Astrocyte (in vitro differentiated cells and primary cell): ENCODE measurements around the gene KLK3. TPM values are rescaled to one million over a fixed set of nuclear protein-coding genes. Genes with fewer than 3 reads are reported as not detected.

Experiments
- DNase-seq: peaks from one replicate; pipeline ENCODE4 v3.0.0-alpha.2; 2010; ENCODE audit warnings: low read depth
- FAIRE-seq: peaks from 2 replicates; lab custom pipeline; 2011; peaks lifted over from hg19 to GRCh38; lab: Jason Lieb, UNC
- H2AFZ ChIP-seq: 2 replicates; pipeline ENCODE4 v1.6.0; 2012; ENCODE audit warnings: low read depth, low read length, inconsistent platforms
- H3K27ac ChIP-seq: 2 replicates; pipeline ENCODE4 v1.5.1; 2011; ENCODE audit warnings: low read depth, low read length, inconsistent platforms
- H3K27me3 ChIP-seq: 2 replicates; pipeline ENCODE4 v1.6.0; 2011; ENCODE audit warnings: low read length, inconsistent platforms; ENCODE audit not compliant: insufficient read depth
- H3K36me3 ChIP-seq: 2 replicates; pipeline ENCODE4 v1.5.1; 2011; ENCODE audit warnings: low read length, inconsistent platforms; ENCODE audit not compliant: insufficient read depth
- H3K4me1 ChIP-seq: 2 replicates; pipeline ENCODE4 v1.5.1; 2011; ENCODE audit warnings: low read length, inconsistent platforms; ENCODE audit not compliant: insufficient read depth
- H3K4me2 ChIP-seq: 2 replicates; pipeline ENCODE4 v1.6.0; 2012; ENCODE audit warnings: low read length, inconsistent platforms
- H3K4me3 ChIP-seq: 2 replicates; pipeline ENCODE4 v1.5.1; 2011; ENCODE audit warnings: low read depth, mild to moderate bottlenecking, low read length, inconsistent platforms; ENCODE audit not compliant: insufficient read depth
- H3K79me2 ChIP-seq: 2 replicates; pipeline ENCODE4 v1.6.0; 2012; ENCODE audit warnings: mild to moderate bottlenecking, low read length, inconsistent platforms; ENCODE audit not compliant: insufficient read depth
- H3K9ac ChIP-seq: 2 replicates; pipeline ENCODE4 v1.6.0; 2012; ENCODE audit warnings: mild to moderate bottlenecking, low read length, inconsistent platforms
- H3K9me3 ChIP-seq: 2 replicates; pipeline ENCODE4 v1.5.1; 2012; ENCODE audit warnings: low read depth, mild to moderate bottlenecking, low read length, inconsistent platforms; ENCODE audit not compliant: insufficient read depth
- H4K20me1 ChIP-seq: 2 replicates; pipeline ENCODE4 v1.6.0; 2012; ENCODE audit warnings: low read length, inconsistent platforms; ENCODE audit not compliant: insufficient read depth
- H3K27ac Mint-ChIP-seq: one replicate; pipeline ENCODE4 v1.8.0; 2021; ENCODE audit warnings: mild to moderate bottlenecking, mixed read lengths; ENCODE audit not compliant: unreplicated experiment
- H3K27me3 Mint-ChIP-seq: one replicate; pipeline ENCODE4 v1.8.0; 2021; ENCODE audit warnings: low read depth, mixed read lengths; ENCODE audit not compliant: unreplicated experiment
- H3K36me3 Mint-ChIP-seq: one replicate; pipeline ENCODE4 v1.8.0; 2021; ENCODE audit warnings: low read depth, mixed read lengths; ENCODE audit not compliant: unreplicated experiment
- H3K4me1 Mint-ChIP-seq: one replicate; pipeline ENCODE4 v1.8.0; 2021; ENCODE audit warnings: low read depth, mixed read lengths; ENCODE audit not compliant: unreplicated experiment
- H3K4me3 Mint-ChIP-seq: one replicate; pipeline ENCODE4 v1.8.0; 2021; ENCODE audit warnings: mild to moderate bottlenecking, moderate library complexity, mixed read lengths; ENCODE audit not compliant: unreplicated experiment
- H3K9me3 Mint-ChIP-seq: one replicate; pipeline ENCODE4 v1.8.0; 2021; ENCODE audit warnings: mild to moderate bottlenecking, mixed read lengths; ENCODE audit not compliant: unreplicated experiment
- EZH2 ChIP-seq: IDR thresholded peaks from 2 replicates; pipeline ENCODE4 v1.6.1; 2012; ENCODE audit warnings: mild to moderate bottlenecking, low read length, inconsistent platforms; ENCODE audit not compliant: insufficient read depth
- total RNA-seq: library from RNA; stranded (reverse); gene quantifications from 2 replicates; pipeline ENCODE4 v1.2.1, GENCODE V29; 2021
- TF ChIP-seq, protein P1 (sequence below): IDR thresholded peaks from 2 replicates; pipeline ENCODE4 v1.5.1; 2011; ENCODE audit warnings: low read depth, mild to moderate bottlenecking, inconsistent platforms, low read length, moderate library complexity; ENCODE audit not compliant: insufficient read depth

Gene KLK3
- total RNA-seq, 1 donor from 2014 or later, result not detected

DNA sequence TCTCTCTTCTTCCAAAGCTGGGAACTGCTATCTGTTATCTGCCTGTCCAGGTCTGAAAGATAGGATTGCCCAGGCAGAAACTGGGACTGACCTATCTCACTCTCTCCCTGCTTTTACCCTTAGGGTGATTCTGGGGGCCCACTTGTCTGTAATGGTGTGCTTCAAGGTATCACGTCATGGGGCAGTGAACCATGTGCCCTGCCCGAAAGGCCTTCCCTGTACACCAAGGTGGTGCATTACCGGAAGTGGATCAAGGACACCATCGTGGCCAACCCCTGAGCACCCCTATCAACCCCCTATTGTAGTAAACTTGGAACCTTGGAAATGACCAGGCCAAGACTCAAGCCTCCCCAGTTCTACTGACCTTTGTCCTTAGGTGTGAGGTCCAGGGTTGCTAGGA is 5.1 kb downstream of the KLK3 start:
- H3K79me2 ChIP-seq, result no peaks in the 10 kb centered on the region
- no peaks in the 10 kb centered on the region for H3K36me3 ChIP-seq
- Mint-ChIP-seq H3K36me3 (no peaks in the 10 kb centered on the region), H3K9me3 (peaks cover 2% of the 10 kb centered on the region), H3K4me1 (no peaks in the 10 kb centered on the region), H3K27me3 (peaks cover 3% of the 10 kb centered on the region), H3K27ac (no peak overlapping the region), H3K4me3 (no peak overlapping the region)
- H3K27ac ChIP-seq, result no peak overlapping the region
- FAIRE-seq, result no peak
- H4K20me1 ChIP-seq, result no peaks in the 10 kb centered on the region
- no peak overlapping the region for H3K9ac ChIP-seq
- H3K4me2 ChIP-seq, result no peak overlapping the region
- H3K4me1 ChIP-seq, result no peaks in the 10 kb centered on the region
- no peak for DNase-seq
- no peaks in the 10 kb centered on the region for H3K27me3 ChIP-seq
- H2AFZ ChIP-seq, result no peak overlapping the region
- no peak overlapping the region for H3K4me3 ChIP-seq
- no peaks in the 10 kb centered on the region for H3K9me3 ChIP-seq
- TF ChIP-seq EZH2, result no peak
- TF ChIP-seq, protein P1, sequence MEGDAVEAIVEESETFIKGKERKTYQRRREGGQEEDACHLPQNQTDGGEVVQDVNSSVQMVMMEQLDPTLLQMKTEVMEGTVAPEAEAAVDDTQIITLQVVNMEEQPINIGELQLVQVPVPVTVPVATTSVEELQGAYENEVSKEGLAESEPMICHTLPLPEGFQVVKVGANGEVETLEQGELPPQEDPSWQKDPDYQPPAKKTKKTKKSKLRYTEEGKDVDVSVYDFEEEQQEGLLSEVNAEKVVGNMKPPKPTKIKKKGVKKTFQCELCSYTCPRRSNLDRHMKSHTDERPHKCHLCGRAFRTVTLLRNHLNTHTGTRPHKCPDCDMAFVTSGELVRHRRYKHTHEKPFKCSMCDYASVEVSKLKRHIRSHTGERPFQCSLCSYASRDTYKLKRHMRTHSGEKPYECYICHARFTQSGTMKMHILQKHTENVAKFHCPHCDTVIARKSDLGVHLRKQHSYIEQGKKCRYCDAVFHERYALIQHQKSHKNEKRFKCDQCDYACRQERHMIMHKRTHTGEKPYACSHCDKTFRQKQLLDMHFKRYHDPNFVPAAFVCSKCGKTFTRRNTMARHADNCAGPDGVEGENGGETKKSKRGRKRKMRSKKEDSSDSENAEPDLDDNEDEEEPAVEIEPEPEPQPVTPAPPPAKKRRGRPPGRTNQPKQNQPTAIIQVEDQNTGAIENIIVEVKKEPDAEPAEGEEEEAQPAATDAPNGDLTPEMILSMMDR, result no peak

DNA sequence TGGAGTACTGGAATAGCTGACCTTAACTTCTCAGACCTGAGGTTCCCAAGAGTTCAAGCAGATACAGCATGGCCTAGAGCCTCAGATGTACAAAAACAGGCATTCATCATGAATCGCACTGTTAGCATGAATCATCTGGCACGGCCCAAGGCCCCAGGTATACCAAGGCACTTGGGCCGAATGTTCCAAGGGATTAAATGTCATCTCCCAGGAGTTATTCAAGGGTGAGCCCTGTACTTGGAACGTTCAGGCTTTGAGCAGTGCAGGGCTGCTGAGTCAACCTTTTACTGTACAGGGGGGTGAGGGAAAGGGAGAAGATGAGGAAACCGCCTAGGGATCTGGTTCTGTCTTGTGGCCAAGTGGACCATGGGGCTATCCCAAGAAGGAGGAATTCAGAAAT is 6.3 kb downstream of the KLK3 start:
- H3K27ac Mint-ChIP-seq, result no peak overlapping the region
- DNase-seq (no peak), FAIRE-seq (no peak)
- no peaks in the 10 kb centered on the region for H3K9me3 ChIP-seq
- H3K79me2 ChIP-seq, result no peaks in the 10 kb centered on the region
- no peaks in the 10 kb centered on the region for H3K36me3 ChIP-seq
- no peaks in the 10 kb centered on the region for H3K4me1 ChIP-seq
- H3K36me3 Mint-ChIP-seq, result no peaks in the 10 kb centered on the region
- no peak overlapping the region for H3K4me3 ChIP-seq
- no peak overlapping the region for H3K9ac ChIP-seq
- H3K9me3 Mint-ChIP-seq, result peaks cover 2% of the 10 kb centered on the region
- no peak overlapping the region for H3K27ac ChIP-seq
- TF ChIP-seq, protein P1, result no peak
- TF ChIP-seq EZH2, result no peak
- H3K4me2 ChIP-seq, result no peak overlapping the region
- no peaks in the 10 kb centered on the region for H3K27me3 ChIP-seq
- H2AFZ ChIP-seq, result no peak overlapping the region
- H3K4me3 Mint-ChIP-seq, result no peak overlapping the region
- H3K4me1 Mint-ChIP-seq, result no peaks in the 10 kb centered on the region
- no peaks in the 10 kb centered on the region for H4K20me1 ChIP-seq
- no peaks in the 10 kb centered on the region for H3K27me3 Mint-ChIP-seq

DNA sequence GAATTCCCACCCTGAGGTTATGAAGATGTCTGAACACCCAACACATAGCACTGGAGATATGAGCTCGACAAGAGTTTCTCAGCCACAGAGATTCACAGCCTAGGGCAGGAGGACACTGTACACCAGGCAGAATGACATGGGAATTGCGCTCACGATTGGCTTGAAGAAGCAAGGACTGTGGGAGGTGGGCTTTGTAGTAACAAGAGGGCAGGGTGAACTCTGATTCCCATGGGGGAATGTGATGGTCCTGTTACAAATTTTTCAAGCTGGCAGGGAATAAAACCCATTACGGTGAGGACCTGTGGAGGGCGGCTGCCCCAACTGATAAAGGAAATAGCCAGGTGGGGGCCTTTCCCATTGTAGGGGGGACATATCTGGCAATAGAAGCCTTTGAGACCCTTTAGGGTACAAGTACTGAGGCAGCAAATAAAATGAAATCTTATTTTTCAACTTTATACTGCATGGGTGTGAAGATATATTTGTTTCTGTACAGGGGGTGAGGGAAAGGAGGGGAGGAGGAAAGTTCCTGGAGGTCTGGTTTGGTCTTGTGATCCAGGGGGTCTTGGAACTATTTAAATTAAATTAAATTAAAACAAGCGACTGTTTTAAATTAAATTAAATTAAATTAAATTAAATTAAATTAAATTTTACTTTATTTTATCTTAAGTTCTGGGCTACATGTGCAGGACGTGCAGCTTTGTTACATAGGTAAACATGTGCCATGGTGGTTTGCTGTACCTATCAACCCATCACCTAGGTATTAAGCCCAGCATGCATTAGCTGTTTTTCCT is 7.0 kb downstream of the KLK3 start:
- H3K27ac ChIP-seq, result no peak overlapping the region
- H3K9me3 Mint-ChIP-seq, result peaks cover 2% of the 10 kb centered on the region

More for the DNA sequence above, 7.0 kb downstream of the KLK3 start:
- Histone ChIP-seq H2AFZ (no peak overlapping the region), H3K9ac (no peak overlapping the region), H3K4me3 (no peak overlapping the region), H4K20me1 (no peaks in the 10 kb centered on the region), H3K27me3 (no peaks in the 10 kb centered on the region), H3K9me3 (no peaks in the 10 kb centered on the region), H3K36me3 (no peaks in the 10 kb centered on the region), H3K4me2 (no peak overlapping the region), H3K4me1 (no peaks in the 10 kb centered on the region), H3K79me2 (no peaks in the 10 kb centered on the region)
- DNase-seq (no peak), FAIRE-seq (no peak)
- Mint-ChIP-seq H3K27ac (no peak overlapping the region), H3K4me3 (no peak overlapping the region), H3K36me3 (no peaks in the 10 kb centered on the region), H3K27me3 (no peaks in the 10 kb centered on the region), H3K4me1 (no peaks in the 10 kb centered on the region)
- TF ChIP-seq, protein P1, result no peak
